Caco-2 (cell line): Measurements from ENCODE around the gene CCDC188. TPM values are rescaled to one million over a fixed set of nuclear protein-coding genes. Genes with fewer than 3 reads are reported as not detected.

Experiments used
- BruUV-seq: library from RNA; stranded (reverse); fragments of 400-500 nt; replicated peaks from 2 replicates; lab custom pipeline; 2021; lab: Mats Ljungman, UMichigan
- CTCF ChIA-PET: fragments of 300-600 bp; sonication (Branson Sonifier 250); formaldehyde crosslinking; loops from one replicate; lab custom pipeline; 2022; ENCODE audit warnings: antibody characterized with exemption; lab: Charles Lee
- POLR2A ChIA-PET: fragments of 300-600 bp; sonication (Branson Sonifier 250); formaldehyde crosslinking; loops from one replicate; lab custom pipeline; 2022; ENCODE audit warnings: antibody characterized with exemption; lab: Charles Lee
- DNase-seq, 2 experiments: peaks; one replicate each; pipeline versions ENCODE4 v3.0.0 to v3.0.0-alpha.2; 2020 to 2022
- H3K27me3 ChIP-seq: replicated peaks from 2 replicates; pipeline ENCODE4 v1.6.0; 2011; ENCODE audit warnings: low read length; ENCODE audit not compliant: control insufficient read depth, insufficient read depth
- H3K36me3 ChIP-seq: 2 replicates; pipeline ENCODE4 v1.5.1; 2011; ENCODE audit warnings: low read length; ENCODE audit not compliant: control insufficient read depth, insufficient read depth
- H3K4me1 ChIP-seq: fragments of 250-450 bp; sonication (Bioruptor Pico); 2 replicates; pipeline ENCODE4 v1.5.1; 2020; ENCODE audit warnings: mild to moderate bottlenecking
- H3K4me3 ChIP-seq: 2 replicates; pipeline ENCODE4 v1.5.1; 2011; ENCODE audit warnings: low read depth, mild to moderate bottlenecking, control low read depth, low read length
- H3K9me3 ChIP-seq: fragments of 250-450 bp; sonication (Bioruptor Pico); 2 replicates; pipeline ENCODE4 v1.5.1; 2020; ENCODE audit warnings: mild to moderate bottlenecking, moderate library complexity
- H3K27ac Mint-ChIP-seq: one replicate; pipeline ENCODE4 v1.8.0; 2022; ENCODE audit warnings: mixed read lengths; ENCODE audit not compliant: unreplicated experiment
- H3K27me3 Mint-ChIP-seq: one replicate; pipeline ENCODE4 v1.8.0; 2022; ENCODE audit warnings: mixed read lengths; ENCODE audit not compliant: insufficient read depth, unreplicated experiment
- H3K36me3 Mint-ChIP-seq: one replicate; pipeline ENCODE4 v1.8.0; 2022; ENCODE audit warnings: mild to moderate bottlenecking, mixed read lengths; ENCODE audit not compliant: insufficient read depth, unreplicated experiment
- H3K4me1 Mint-ChIP-seq: one replicate; pipeline ENCODE4 v1.8.0; 2022; ENCODE audit warnings: low read depth, mixed read lengths; ENCODE audit not compliant: unreplicated experiment
- H3K4me3 Mint-ChIP-seq: one replicate; pipeline ENCODE4 v1.8.0; 2022; ENCODE audit warnings: mild to moderate bottlenecking, moderate library complexity, mixed read lengths; ENCODE audit not compliant: unreplicated experiment
- H3K9me3 Mint-ChIP-seq: one replicate; pipeline ENCODE4 v1.8.0; 2022; ENCODE audit warnings: mixed read lengths; ENCODE audit not compliant: unreplicated experiment
- CTCF ChIP-seq, 2 experiments: fragments of 200-600 bp in 1 of 2; IDR thresholded peaks; 1 replicate in 1 of 2; 2 replicates in 1 of 2; pipeline versions ENCODE4 v1.5.1 to v1.8.0; 2011 to 2022; ENCODE audit warnings: antibody characterized with exemption in 1 of 2, control low read depth in 1 of 2, inconsistent platforms in 1 of 2, low read depth in 1 of 2, low read length in 1 of 2, mild to moderate bottlenecking in 1 of 2, moderate library complexity in 1 of 2; ENCODE audit not compliant: insufficient read depth in 1 of 2, severe bottlenecking in 1 of 2, unreplicated experiment in 1 of 2
- intact Hi-C: fragments of 100-400 bp; cut with micrococcal nuclease; formaldehyde crosslinking; loops from one replicate; pipeline ENCODE4 v1.10.0; 2022; ENCODE audit not compliant: unreplicated experiment
- total RNA-seq: library from RNA; stranded (reverse); gene quantifications from 2 replicates; pipeline ENCODE4 v1.2.3, GENCODE V29; 2022

Gene CCDC188
- total RNA-seq, 1 experiment from 2014 or later = not detected

- POLR2A ChIA-PET = no interaction called here
Measured at GRCh38 chr22:20178915-20179227, 28.0 kb upstream of the CCDC188 start.

GRCh38 chr22:20178075-20178914 lies 27.4 kb upstream of the CCDC188 start:
- Histone ChIP-seq H3K4me3 (no peak overlapping the region), H3K4me1 (peaks cover 7% of the 10 kb centered on the region), H3K36me3 (no peaks in the 10 kb centered on the region), H3K9me3 (no peaks in the 10 kb centered on the region), H3K27me3 (no peaks in the 10 kb centered on the region)
- no peaks in the 10 kb centered on the region for H3K9me3 Mint-ChIP-seq
- intact Hi-C loops = no loop called here
- no peaks in the 10 kb centered on the region for H3K4me1 Mint-ChIP-seq
- no TSS peak for BruUV-seq
- no peaks in the 10 kb centered on the region for H3K27me3 Mint-ChIP-seq
- no peak overlapping the region for H3K4me3 Mint-ChIP-seq
- ChIA-PET POLR2A (no interaction called here), CTCF (no interaction called here)
- no peak overlapping the region for H3K27ac Mint-ChIP-seq
- H3K36me3 Mint-ChIP-seq = no peaks in the 10 kb centered on the region
- TF ChIP-seq CTCF (IDR thresholded peaks at IDR 0.05; ENCODE audit: insufficient read depth in 1 of 2, low read depth in 1 of 2, low read length in 1 of 2, severe bottlenecking in 1 of 2, unreplicated experiment in 1 of 2) = no peak
- no peak for DNase-seq

More at GRCh38 chr22:20178915-20179227, 28.0 kb upstream of the CCDC188 start:
- H3K4me3 Mint-ChIP-seq = no peak overlapping the region
- intact Hi-C loops = no loop called here
- Histone ChIP-seq H3K36me3 (no peaks in the 10 kb centered on the region), H3K27me3 (no peaks in the 10 kb centered on the region), H3K4me3 (no peak overlapping the region), H3K4me1 (peaks cover under 1% of the 10 kb centered on the region), H3K9me3 (no peaks in the 10 kb centered on the region)
- no peaks in the 10 kb centered on the region for H3K4me1 Mint-ChIP-seq
- H3K36me3 Mint-ChIP-seq = no peaks in the 10 kb centered on the region
- no peaks in the 10 kb centered on the region for H3K27me3 Mint-ChIP-seq
- DNase-seq = no peak
- no peak for TF ChIP-seq CTCF (IDR thresholded peaks at IDR 0.05; ENCODE audit: insufficient read depth in 1 of 2, low read depth in 1 of 2, low read length in 1 of 2, severe bottlenecking in 1 of 2, unreplicated experiment in 1 of 2)
- CTCF ChIA-PET = no interaction called here
- H3K27ac Mint-ChIP-seq = no peak overlapping the region
- H3K9me3 Mint-ChIP-seq = no peaks in the 10 kb centered on the region
- no TSS peak for BruUV-seq

- Mint-ChIP-seq H3K27me3 (no peaks in the 10 kb centered on the region), H3K27ac (no peak overlapping the region), H3K4me3 (no peak overlapping the region), H3K4me1 (no peaks in the 10 kb centered on the region), H3K9me3 (no peaks in the 10 kb centered on the region), H3K36me3 (no peaks in the 10 kb centered on the region)
- CTCF ChIA-PET = no interaction called here
- intact Hi-C loops = no loop called here
- TF ChIP-seq CTCF (IDR thresholded peaks at IDR 0.05; ENCODE audit: insufficient read depth in 1 of 2, low read depth in 1 of 2, low read length in 1 of 2, severe bottlenecking in 1 of 2, unreplicated experiment in 1 of 2) = no peak
- Histone ChIP-seq H3K4me3 (no peak overlapping the region), H3K27me3 (no peaks in the 10 kb centered on the region), H3K36me3 (no peaks in the 10 kb centered on the region), H3K4me1 (peaks cover 7% of the 10 kb centered on the region), H3K9me3 (no peaks in the 10 kb centered on the region)
- BruUV-seq = no TSS peak
- POLR2A ChIA-PET = no interaction called here
- no peak for DNase-seq
Measured at GRCh38 chr22:20177217-20177911, 26.5 kb upstream of the CCDC188 start.
